Mononuclear cell (primary cell): ENCODE results near the gene ARSJ. TPM values are rescaled to one million over a fixed set of nuclear protein-coding genes. Genes with fewer than 3 reads are reported as not detected.
A peak's percentile ranks its signal among the peaks of the same experiment; 100 is the strongest.
"Not testable (repeated sequence)": the region's sequence is repeated elsewhere in the genome, so short reads cannot be mapped to it uniquely, and the experiment has no call there.

Experiments
- H3K27me3 ChIP-seq: 2 replicates; pipeline ENCODE4 v1.6.0; 2011; ENCODE audit warnings: low read length, control low read depth; ENCODE audit not compliant: insufficient read depth
- H3K4me1 ChIP-seq: 2 replicates; pipeline ENCODE4 v1.5.1; 2011; ENCODE audit warnings: mild to moderate bottlenecking, low read length, control low read depth; ENCODE audit not compliant: insufficient read depth
- H3K4me3 ChIP-seq: 2 replicates; pipeline ENCODE4 v1.5.1; 2011; ENCODE audit warnings: mild to moderate bottlenecking, low read length, moderate library complexity
- H3K9me3 ChIP-seq: 2 replicates; pipeline ENCODE4 v1.5.1; 2011; ENCODE audit warnings: low read depth, mild to moderate bottlenecking, control low read depth, low read length
- total RNA-seq: library from RNA; depleted of rRNA; stranded (reverse); fragments of >200 nt; gene quantifications from one replicate; pipeline ENCODE4 v1.2.3, GENCODE V29; 2012

Gene ARSJ
- total RNA-seq = 0.10 TPM

GRCh38 chr4:113979148-113979904 lies at the start of gene ARSJ:
Gene ARSJ, minus strand, starts transcription at chr4:113979647. Its CDS starts 813 bp downstream, at chr4:113978834.
- H3K4me1 ChIP-seq = peaks cover 6% of the 10 kb centered on the region
- H3K9me3 ChIP-seq = no peaks in the 10 kb centered on the region
- peaks cover 37% of the 10 kb centered on the region for H3K27me3 ChIP-seq
- peak within 1 kb of the TSS; percentile 18 for H3K4me3 ChIP-seq

DNA sequence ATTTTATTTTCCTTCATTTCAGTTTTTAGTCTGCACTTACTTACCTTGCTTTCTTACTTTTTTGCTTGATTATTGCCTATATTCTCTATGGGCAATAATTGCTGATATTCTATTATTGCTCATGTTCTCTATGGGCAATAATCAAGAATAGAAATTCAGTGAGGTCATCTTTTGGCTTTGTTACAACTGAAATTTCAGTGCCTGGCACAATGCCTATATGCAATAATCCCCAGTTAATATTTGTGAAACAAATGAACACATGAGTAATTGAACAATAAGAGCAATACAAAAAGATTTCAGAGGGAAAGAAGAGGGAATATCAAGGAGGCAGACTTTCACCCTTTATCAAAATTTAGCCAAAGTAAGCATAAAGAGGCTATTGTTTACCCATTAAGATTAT lies 48.6 kb upstream of the ARSJ start:
- Histone ChIP-seq H3K9me3 (no peaks in the 10 kb centered on the region), H3K4me3 (no peak overlapping the region), H3K4me1 (no peaks in the 10 kb centered on the region), H3K27me3 (no peaks in the 10 kb centered on the region)

DNA sequence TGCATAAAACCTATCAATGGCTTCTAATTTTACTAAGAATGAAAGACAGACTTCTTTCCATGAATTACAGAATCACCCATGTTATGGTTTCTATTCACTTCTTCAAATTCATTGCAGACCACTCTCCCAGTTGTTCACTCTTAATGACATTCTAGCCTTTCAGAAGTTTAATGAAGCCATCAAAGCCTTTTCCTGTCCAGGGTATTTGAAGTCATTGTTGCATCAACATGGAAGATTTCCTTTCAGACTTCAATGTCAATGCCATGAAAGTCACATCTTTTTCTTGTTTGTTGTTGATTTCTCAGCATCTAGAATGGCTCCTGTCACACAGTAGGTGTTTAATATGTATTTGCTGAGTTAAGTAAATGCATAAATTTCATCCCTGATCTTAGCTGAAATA lies 48.1 kb upstream of the ARSJ start:
- H3K4me1 ChIP-seq = no peaks in the 10 kb centered on the region
- no peaks in the 10 kb centered on the region for H3K9me3 ChIP-seq
- H3K4me3 ChIP-seq = no peak overlapping the region
- no peaks in the 10 kb centered on the region for H3K27me3 ChIP-seq

DNA sequence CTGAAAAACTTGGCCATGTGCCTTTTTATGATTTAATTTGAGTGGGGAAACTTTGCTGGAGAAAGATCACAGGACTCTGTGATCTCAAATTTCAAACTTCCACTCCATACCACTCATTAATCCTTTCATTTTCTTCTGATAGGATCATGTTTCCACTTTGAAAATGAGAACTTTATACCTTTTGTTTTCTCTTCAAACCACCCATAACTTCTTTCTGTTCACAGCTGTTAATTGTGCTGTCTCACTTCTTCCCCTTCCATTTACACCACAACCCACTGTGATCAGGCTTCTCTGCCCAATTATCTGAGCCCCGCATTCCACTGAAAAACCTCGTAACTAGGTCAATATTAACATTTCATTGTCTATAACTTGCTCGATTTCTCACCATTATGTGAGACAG lies 47.0 kb upstream of the ARSJ start:
- Histone ChIP-seq H3K4me1 (no peaks in the 10 kb centered on the region), H3K9me3 (no peaks in the 10 kb centered on the region), H3K4me3 (no peak overlapping the region), H3K27me3 (no peaks in the 10 kb centered on the region)

DNA sequence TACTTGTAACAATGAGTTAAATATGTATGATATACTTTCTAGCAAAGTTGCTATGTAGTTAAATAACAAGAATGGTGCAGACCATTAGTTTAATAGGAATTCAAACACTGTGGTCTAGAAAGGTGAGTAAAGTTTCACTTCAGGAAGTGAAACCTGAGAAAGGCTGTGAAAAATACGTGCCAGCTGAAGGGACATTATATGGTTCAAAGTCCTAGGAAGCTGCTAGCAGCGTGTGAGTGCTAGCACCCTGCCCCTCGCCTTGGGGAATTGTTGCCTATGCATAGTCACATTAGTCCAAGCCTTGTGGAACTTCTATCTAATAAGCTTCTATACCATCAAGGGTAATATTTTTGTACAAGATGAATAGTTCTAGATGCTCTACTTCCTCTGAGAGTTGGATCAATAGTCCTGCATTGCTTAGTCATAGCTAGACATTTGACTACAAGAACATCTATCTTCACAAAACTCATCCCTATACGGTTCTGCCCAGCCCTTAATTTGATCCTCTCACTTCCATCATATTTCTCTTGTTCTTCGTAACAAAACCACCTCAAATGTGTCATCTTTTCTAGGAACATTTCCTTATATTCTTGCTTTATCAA lies 45.8 kb upstream of the ARSJ start:
- Histone ChIP-seq H3K4me1 (no peaks in the 10 kb centered on the region), H3K4me3 (no peak overlapping the region), H3K9me3 (no peaks in the 10 kb centered on the region), H3K27me3 (no peaks in the 10 kb centered on the region)

DNA sequence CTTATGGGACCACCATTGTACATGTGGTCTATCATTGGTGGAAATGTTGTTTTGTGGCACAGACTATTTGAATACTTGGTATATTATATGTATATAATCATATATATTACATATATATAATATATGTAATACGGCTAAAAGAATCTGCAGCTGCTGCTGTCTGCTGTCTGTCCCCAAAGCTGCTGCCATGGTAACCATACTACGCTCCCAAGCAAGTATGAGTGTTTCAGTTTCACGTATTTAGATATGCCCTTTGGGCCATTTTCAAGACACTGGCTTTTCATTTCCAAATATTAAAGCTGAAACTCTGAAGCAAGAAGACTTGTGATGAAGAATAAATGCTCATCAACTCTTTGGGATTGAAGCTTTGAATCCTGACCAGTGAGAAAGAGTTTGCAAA lies 42.0 kb upstream of the ARSJ start:
- Histone ChIP-seq H3K9me3 (no peaks in the 10 kb centered on the region), H3K27me3 (no peaks in the 10 kb centered on the region), H3K4me3 (no peak overlapping the region), H3K4me1 (no peaks in the 10 kb centered on the region)

GRCh38 chr4:114019969-114020358 lies 40.5 kb upstream of the ARSJ start:
- Histone ChIP-seq H3K4me1 (no peaks in the 10 kb centered on the region), H3K4me3 (no peak overlapping the region), H3K27me3 (no peaks in the 10 kb centered on the region), H3K9me3 (no peaks in the 10 kb centered on the region)

DNA sequence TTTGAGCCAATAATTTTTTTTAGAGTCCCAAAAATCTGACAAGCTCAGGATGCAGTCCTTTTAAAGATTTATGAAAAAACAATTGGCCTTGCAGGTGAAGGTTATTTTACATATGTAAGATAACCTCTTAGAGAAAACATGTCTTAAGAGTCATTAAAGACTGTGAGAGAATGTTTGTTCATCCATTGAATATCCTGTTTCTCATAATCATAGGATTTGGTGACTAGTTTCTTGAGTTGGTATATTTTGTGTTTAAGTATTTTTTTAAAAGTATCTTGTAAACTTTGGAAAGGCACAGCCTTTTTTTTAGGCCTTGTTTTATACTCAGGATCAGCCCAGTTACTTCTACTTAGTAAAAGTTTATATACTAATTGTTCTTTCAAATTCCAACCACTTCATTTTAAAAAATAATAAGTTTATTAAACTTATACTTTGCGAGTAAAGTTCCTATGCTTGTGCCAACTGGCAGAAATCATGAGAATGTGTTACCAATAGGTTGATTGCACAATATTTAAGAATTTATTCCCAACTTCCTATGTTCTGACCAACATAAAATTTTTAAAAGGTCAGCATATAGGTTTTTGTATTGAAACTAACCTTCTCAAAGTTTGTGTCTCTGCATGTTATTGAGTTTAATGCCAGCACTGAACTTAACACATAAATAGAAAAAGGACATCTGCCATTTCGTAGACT lies 40.0 kb upstream of the ARSJ start:
- Histone ChIP-seq H3K27me3 (no peaks in the 10 kb centered on the region), H3K4me3 (no peak overlapping the region), H3K9me3 (no peaks in the 10 kb centered on the region), H3K4me1 (no peaks in the 10 kb centered on the region)

DNA sequence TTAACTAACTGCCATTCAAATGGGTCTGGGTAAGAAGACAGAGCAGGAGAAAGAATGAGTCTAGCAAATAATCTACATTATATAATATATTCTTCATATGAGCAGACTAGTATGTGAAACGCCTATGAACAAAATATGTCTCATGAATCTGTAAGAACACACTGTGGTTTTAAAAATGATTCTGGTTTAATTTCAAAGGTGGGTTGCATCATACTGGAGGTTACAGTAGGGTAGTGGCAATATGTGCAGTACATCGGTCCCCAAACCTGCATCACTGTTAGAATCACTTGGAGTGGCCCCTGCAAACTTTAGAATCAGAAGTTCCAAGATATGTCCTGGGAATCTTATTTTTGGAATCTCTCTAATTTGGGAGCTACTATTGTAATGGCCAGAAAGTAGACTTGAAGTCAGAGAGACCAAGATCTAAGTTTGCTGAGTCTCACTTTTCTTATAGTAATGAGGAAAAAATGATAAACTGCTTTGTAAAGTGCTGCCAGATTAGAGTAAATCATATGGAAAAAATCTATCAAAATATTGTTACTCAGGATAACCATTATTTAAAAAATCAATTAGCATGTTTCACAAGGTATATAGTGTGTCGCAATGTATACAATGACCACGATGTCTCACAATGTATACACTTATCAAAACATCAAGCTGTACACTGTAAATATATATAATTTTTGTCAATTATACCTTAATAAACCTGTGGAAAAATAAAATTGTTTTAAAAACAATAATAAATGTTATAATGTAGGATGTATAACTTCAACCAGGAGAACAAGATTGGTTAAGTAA lies 37.9 kb upstream of the ARSJ start:
- H3K27me3 ChIP-seq = no peaks in the 10 kb centered on the region
- no peak overlapping the region for H3K4me3 ChIP-seq
- no peaks in the 10 kb centered on the region for H3K4me1 ChIP-seq
- no peaks in the 10 kb centered on the region for H3K9me3 ChIP-seq

GRCh38 chr4:114015444-114015899 lies 36.0 kb upstream of the ARSJ start:
- H3K9me3 ChIP-seq = no peaks in the 10 kb centered on the region
- no peaks in the 10 kb centered on the region for H3K4me1 ChIP-seq
- H3K27me3 ChIP-seq = no peaks in the 10 kb centered on the region
- no peak overlapping the region for H3K4me3 ChIP-seq

GRCh38 chr4:114013201-114013600 lies 33.8 kb upstream of the ARSJ start:
- H3K27me3 ChIP-seq, H3K4me3 ChIP-seq, H3K4me1 ChIP-seq, H3K9me3 ChIP-seq: not testable (repeated sequence)

DNA sequence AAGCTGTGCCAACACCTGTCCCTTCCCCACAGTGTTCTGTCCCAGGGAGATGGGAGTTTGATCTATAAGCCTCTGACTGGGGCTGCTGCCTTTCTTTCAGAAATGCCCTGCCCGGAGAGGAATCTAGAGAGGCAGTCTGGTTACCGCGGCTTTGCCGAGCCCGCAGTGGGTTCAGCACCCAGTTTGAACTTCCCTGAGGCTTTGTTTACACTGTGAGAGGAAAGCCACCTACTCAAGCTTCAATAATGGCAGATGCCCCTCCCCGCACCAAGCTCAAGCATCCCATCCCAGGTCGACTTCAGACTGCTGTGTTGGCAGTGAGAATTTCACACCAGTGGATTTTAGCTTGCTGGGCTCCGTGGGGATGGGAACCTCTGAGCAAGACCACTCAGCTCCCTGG lies 33.3 kb upstream of the ARSJ start:
- H3K9me3 ChIP-seq = no peaks in the 10 kb centered on the region
- no peaks in the 10 kb centered on the region for H3K4me1 ChIP-seq
- no peak overlapping the region for H3K4me3 ChIP-seq
- no peaks in the 10 kb centered on the region for H3K27me3 ChIP-seq

DNA sequence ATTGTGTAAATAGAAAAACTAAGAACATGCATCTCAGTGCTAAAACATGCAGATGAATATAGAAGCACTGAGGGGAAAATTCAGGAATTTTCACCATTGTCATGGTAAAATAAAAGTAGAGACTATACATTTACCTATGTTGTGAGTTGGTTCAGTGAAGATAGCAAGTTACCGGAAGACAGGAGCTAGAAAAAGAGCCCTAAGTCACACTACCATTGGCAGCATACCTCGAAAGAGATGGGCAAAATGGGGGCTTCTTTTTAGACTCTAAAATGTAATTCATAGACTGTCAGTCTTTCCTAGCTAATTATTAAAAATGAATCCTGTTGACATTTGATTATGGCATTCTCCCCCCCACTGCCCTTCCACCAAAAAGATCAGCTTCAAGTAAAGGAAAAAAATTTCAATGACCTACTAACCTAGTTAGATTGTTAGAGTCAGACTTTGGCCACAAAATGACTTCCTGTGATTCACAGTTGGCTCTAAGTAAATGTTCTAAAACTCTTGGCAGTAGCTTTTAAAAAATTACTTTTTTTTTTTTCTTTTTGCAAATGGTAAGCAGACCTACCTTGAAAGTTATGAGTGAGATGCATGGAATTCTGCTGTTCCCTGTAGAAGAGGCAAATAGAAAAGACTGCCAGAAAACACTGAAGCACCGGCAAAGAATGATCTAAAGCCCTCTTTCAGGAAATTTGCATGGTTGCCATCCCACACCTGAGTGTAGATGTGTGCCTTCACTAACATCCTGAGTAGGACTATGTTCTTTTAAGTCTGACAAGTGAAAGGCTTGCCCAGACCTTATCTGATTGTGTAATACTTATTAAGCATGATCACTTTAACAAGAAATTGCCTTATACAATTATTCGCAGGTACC lies 26.4 kb upstream of the ARSJ start:
- no peaks in the 10 kb centered on the region for H3K27me3 ChIP-seq
- H3K9me3 ChIP-seq = no peaks in the 10 kb centered on the region
- H3K4me3 ChIP-seq = no peak overlapping the region
- no peaks in the 10 kb centered on the region for H3K4me1 ChIP-seq

GRCh38 chr4:114004483-114005226 lies 25.2 kb upstream of the ARSJ start:
- not testable (repeated sequence) for H3K9me3 ChIP-seq, H3K4me1 ChIP-seq, H3K27me3 ChIP-seq, H3K4me3 ChIP-seq
